Lung (tissue), 16 donors: ENCODE measurements around the gene TMEM53. TPM values are rescaled to one million over a fixed set of nuclear protein-coding genes. Genes with fewer than 3 reads are reported as not detected.

Experiments
- ATAC-seq: fragments of 200-7000 bp; cut with Tn5 transposase; one replicate; pipeline ENCODE4 v1.9.1; 2020; ENCODE audit warnings: moderate number of reproducible peaks; ENCODE audit not compliant: insufficient read depth, low FRiP score
- DNase-seq, 3 donors: peaks; one replicate each; pipeline ENCODE4 v3.0.0-alpha.2; 2013 to 2017
- H3K27ac ChIP-seq, 2 donors: one replicate each; pipeline ENCODE4 v1.5.1; 2013; ENCODE audit warnings: mild to moderate bottlenecking in 2 of 2, moderate library complexity in 2 of 2, control low read depth in 1 of 2, inconsistent platforms in 1 of 2, low read depth in 1 of 2, low read length in 1 of 2
- H3K27me3 ChIP-seq, 3 donors: one replicate each; pipeline ENCODE4 v1.5.1; 2013; ENCODE audit warnings: low read length in 2 of 3; ENCODE audit not compliant: control insufficient read depth in 3 of 3, insufficient read depth in 3 of 3
- H3K36me3 ChIP-seq, 4 donors: one replicate each; pipeline ENCODE4 v1.5.1; 2013; ENCODE audit warnings: low read length in 4 of 4, mild to moderate bottlenecking in 1 of 4, moderate library complexity in 1 of 4; ENCODE audit not compliant: control insufficient read depth in 4 of 4, insufficient read depth in 4 of 4
- H3K4me1 ChIP-seq, 5 donors: one replicate each; pipeline ENCODE4 v1.5.1; 2013; ENCODE audit warnings: low read length in 5 of 5, mild to moderate bottlenecking in 2 of 5, moderate library complexity in 1 of 5; ENCODE audit not compliant: control insufficient read depth in 5 of 5, insufficient read depth in 5 of 5
- H3K4me3 ChIP-seq: one replicate; pipeline ENCODE4 v1.5.1; 2013; ENCODE audit warnings: mild to moderate bottlenecking, control low read depth, moderate library complexity
- H3K9ac ChIP-seq, 2 donors: one replicate each; pipeline ENCODE4 v1.5.1; 2013; ENCODE audit warnings: low read length in 2 of 2, control low read depth in 1 of 2; ENCODE audit not compliant: insufficient read depth in 1 of 2
- H3K9me3 ChIP-seq, 4 donors: one replicate each; pipeline ENCODE4 v1.5.1; 2013; ENCODE audit warnings: low read length in 3 of 4, mild to moderate bottlenecking in 1 of 4, moderate library complexity in 1 of 4; ENCODE audit not compliant: control insufficient read depth in 4 of 4, insufficient read depth in 3 of 4
- CTCF ChIP-seq: IDR thresholded peaks from 2 replicates; pipeline ENCODE4 v1.5.1; 2012; ENCODE audit warnings: mild to moderate bottlenecking; ENCODE audit errors: control extremely low read depth, extremely low read depth
- WGBS, 2 donors: extraction: QIAGEN DNeasy Blood & Tissue Kit; methylation state at CpG; one replicate each; pipeline ENCODE4 v1.1.7; 2013; 5-methylcytosine and 5-hydroxymethylcytosine counted together
- long read RNA-seq, 5 donors: transcript quantifications; one replicate each; lab custom pipeline, GENCODE V29; 2026
- polyA plus RNA-seq, 2 donors: library from polyadenylated mRNA; stranded (reverse); fragments of 200-250 nt; gene quantifications; one replicate each; pipeline ENCODE4 v1.2.1, GENCODE V29; 2013
- total RNA-seq, 2 donors: library from RNA; depleted of rRNA in 1 of 2; stranded (reverse); fragments of >200 nt in 1 of 2; gene quantifications; one replicate each; pipeline ENCODE4 v1.2.1, GENCODE V29; 2014 to 2021
- donor health status: control.
- donor health status: control.
- donor health status: Bipolar disorder and iron deficiency.
- donor health status: healthy.
- donor health status: DM: yes; HTN: yes; CAD: no.

The TMEM53 gene
- total RNA-seq: 10 to 100 TPM in 1 of 2 donors, 1 to 10 TPM in 1; 7.1 to 26.4 TPM
- 10 to 100 TPM; 16.2 to 20.6 TPM for polyA plus RNA-seq
- long read RNA-seq, donor 1, transcript TMEM53-202 (3 exons, 2,310 nt): major isoform, 8 of 11 reads
- long read RNA-seq, donor 1, partial matches to known transcripts: 0 of 11 reads
- long read RNA-seq, donor 1, other reads (novel, unspliced or antisense): 0 of 11 reads
- long read RNA-seq, donor 2, partial matches to known transcripts: 0 of 1 reads
- long read RNA-seq, donor 2, other reads (novel, unspliced or antisense): 0 of 1 reads
- long read RNA-seq, donor 3, partial matches to known transcripts: 0 of 2 reads
- long read RNA-seq, donor 3, other reads (novel, unspliced or antisense): 0 of 2 reads
- long read RNA-seq, donor 4, partial matches to known transcripts: 0 of 4 reads
- long read RNA-seq, donor 4, other reads (novel, unspliced or antisense): 0 of 4 reads
- long read RNA-seq, donor 5, transcript TMEM53-202 (3 exons, 2,310 nt): major isoform, 7 of 16 reads
- long read RNA-seq, donor 5, partial matches to known transcripts: 0 of 16 reads
- long read RNA-seq, donor 5, other reads (novel, unspliced or antisense): 8 of 16 reads

GRCh38 chr1:44674113-44675000 lies at the start of gene TMEM53, which contains the start of gene ARMH1:
TMEM53 (minus strand) TSS chr1:44674481; CDS start chr1:44674391, 90 bp downstream.
ARMH1 (plus strand) TSS chr1:44674714; CDS start chr1:44689698, 14,984 bp downstream.
- Histone ChIP-seq H3K27ac (peak within 1 kb of the TSS; percentile 80 to 98), H3K4me1 (peaks cover 5 to 21% (median 10%) of the 10 kb centered on the region in 5 donors), H3K9ac (peak within 1 kb of the TSS; percentile 78 to 83), H3K27me3 (no peaks in the 10 kb centered on the region), H3K9me3 (no peaks in the 10 kb centered on the region), H3K4me3 (peak within 1 kb of the TSS; percentile 55), H3K36me3 (no peaks in the 10 kb centered on the region)
- no peak for TF ChIP-seq CTCF
- DNase-seq: peak; percentile 99 to 100 (median 100)
- peak; percentile 95 for ATAC-seq
- 1 to 2% methylated on average over 55 to 56 of the region's 56 CpGs for WGBS, 2 donors

GRCh38 chr1:44723496-44724295 lies 49.4 kb upstream of the TMEM53 start:
- Histone ChIP-seq H3K9ac (no peak overlapping the region), H3K4me1 (peaks cover 0 to 1% (median 0%) of the 10 kb centered on the region in 5 donors), H3K27ac (no peak overlapping the region), H3K36me3 (no peaks in the 10 kb centered on the region), H3K27me3 (no peaks in the 10 kb centered on the region), H3K9me3 (no peaks in the 10 kb centered on the region), H3K4me3 (no peak overlapping the region)
- WGBS, 2 donors: 40 to 69% methylated on average over 28 of the region's 28 CpGs
- no peak for ATAC-seq
- TF ChIP-seq CTCF: no peak
- no peak for DNase-seq

- no peaks in the 10 kb centered on the region for H3K36me3 ChIP-seq
- ATAC-seq (no peak), DNase-seq (no peak)
- H3K9me3 ChIP-seq: no peaks in the 10 kb centered on the region
- H3K27ac ChIP-seq: no peak overlapping the region
- no peak overlapping the region for H3K4me3 ChIP-seq
- no peak overlapping the region for H3K9ac ChIP-seq
- H3K27me3 ChIP-seq: no peaks in the 10 kb centered on the region
- H3K4me1 ChIP-seq: peaks cover 0 to 2% (median 1%) of the 10 kb centered on the region in 5 donors
- no peak for TF ChIP-seq CTCF
- WGBS, 2 donors: 37 to 66% methylated on average over 9 of the region's 9 CpGs
Measured at GRCh38 chr1:44723064-44723463, 48.8 kb upstream of the TMEM53 start.
